Thoracic aorta (tissue), 2 donors: ENCODE data around the gene NELFA. TPM values are rescaled to one million over a fixed set of nuclear protein-coding genes. Genes with fewer than 3 reads are reported as not detected.
"Not testable (repeated sequence)": the region's sequence is repeated elsewhere in the genome, so short reads cannot be mapped to it uniquely, and the experiment has no call there.

Source experiments
- ATAC-seq: fragments of 150-250 bp; one replicate; pipeline ENCODE4 v1.8.0; 2017; ENCODE audit warnings: low read depth; ENCODE audit not compliant: insufficient number of reproducible peaks, low FRiP score
- DNase-seq: peaks from one replicate; pipeline ENCODE4 v3.0.0-alpha.2; 2020; ENCODE audit warnings: low spot score
- H3K27ac ChIP-seq, 2 donors: fragments of 200-600 bp; sonication (generic); 1 replicate in 1 of 2; 2 replicates in 1 of 2; pipeline ENCODE4 v1.5.1; 2016; ENCODE audit warnings: mild to moderate bottlenecking in 2 of 2, moderate library complexity in 2 of 2
- H3K27me3 ChIP-seq: fragments of 200-600 bp; sonication (generic); replicated peaks from 2 replicates; pipeline ENCODE4 v1.6.0; 2016; ENCODE audit warnings: mild to moderate bottlenecking; ENCODE audit not compliant: insufficient read depth
- H3K36me3 ChIP-seq: fragments of 200-600 bp; sonication (generic); one replicate; pipeline ENCODE4 v1.5.1; 2016
- H3K4me1 ChIP-seq, 2 donors: fragments of 200-600 bp; sonication (generic); 1 replicate in 1 of 2; 2 replicates in 1 of 2; pipeline versions ENCODE4 v1.5.1 to v1.6.0; 2016; ENCODE audit warnings: low read depth in 2 of 2, mild to moderate bottlenecking in 1 of 2; ENCODE audit not compliant: control insufficient read depth in 1 of 2
- H3K4me3 ChIP-seq: fragments of 200-600 bp; sonication (generic); 2 replicates; pipeline ENCODE4 v1.5.1; 2016; ENCODE audit warnings: mild to moderate bottlenecking
- H3K9me3 ChIP-seq: fragments of 200-600 bp; sonication (generic); 2 replicates; pipeline ENCODE4 v1.5.1; 2016
- CTCF ChIP-seq: fragments of 200-600 bp; sonication (generic); IDR thresholded peaks from one replicate; pipeline ENCODE4 v1.5.1; 2019; ENCODE audit warnings: antibody characterized with exemption
- total RNA-seq, 2 donors: library from RNA; depleted of rRNA; stranded (reverse); fragments of >200 nt; gene quantifications; one replicate each; pipeline versions ENCODE4 v1.1.0 to v1.2.3, GENCODE V29; 2016

The NELFA gene
- total RNA-seq, 2 donors from 2014 or later, result 26.7 to 36.1 TPM

GRCh38 chr4:2036327-2036726, 27.6 kb upstream of the NELFA start:
- H3K27ac ChIP-seq, result no peak overlapping the region

GRCh38 chr4:2031161-2031560, 22.4 kb upstream of the NELFA start:
- DNase-seq, H3K9me3 ChIP-seq, H3K4me1 ChIP-seq, H3K36me3 ChIP-seq, H3K27ac ChIP-seq, ATAC-seq, H3K27me3 ChIP-seq, H3K4me3 ChIP-seq: not testable (repeated sequence)

More at GRCh38 chr4:2036327-2036726, 27.6 kb upstream of the NELFA start:
- no peak for TF ChIP-seq CTCF
- Histone ChIP-seq H3K4me3 (no peak overlapping the region), H3K4me1 (peaks cover 3 to 5% of the 10 kb centered on the region in 2 donors), H3K36me3 (no peaks in the 10 kb centered on the region), H3K9me3 (no peaks in the 10 kb centered on the region), H3K27me3 (no peaks in the 10 kb centered on the region)
- DNase-seq (no peak), ATAC-seq (no peak)

DNA sequence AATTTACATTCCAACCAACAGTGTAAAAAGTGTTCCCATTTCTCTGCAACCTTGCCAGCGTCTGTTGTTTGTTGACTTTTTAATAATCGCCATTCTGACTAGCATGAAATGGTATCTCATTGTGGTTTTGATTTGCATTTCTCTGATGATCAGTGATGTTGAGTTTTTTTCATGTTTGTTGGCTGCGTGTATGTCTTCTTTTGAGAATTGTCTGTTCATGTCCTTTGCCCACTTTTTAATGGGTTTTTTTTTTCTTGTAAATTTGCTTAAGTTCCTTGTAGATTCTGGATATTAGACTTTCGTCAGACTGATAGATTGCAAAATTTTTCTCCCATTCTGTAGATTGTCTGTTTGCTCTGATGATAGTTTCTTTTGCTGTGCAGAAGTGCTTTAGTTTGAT, 18.3 kb upstream of the NELFA start:
- ATAC-seq, H3K27ac ChIP-seq, DNase-seq, H3K4me3 ChIP-seq, H3K36me3 ChIP-seq, H3K27me3 ChIP-seq, H3K9me3 ChIP-seq, H3K4me1 ChIP-seq: not testable (repeated sequence)

GRCh38 chr4:2025817-2026216, 17.0 kb upstream of the NELFA start:
- Histone ChIP-seq H3K4me3 (no peak overlapping the region), H3K36me3 (no peaks in the 10 kb centered on the region), H3K27me3 (no peaks in the 10 kb centered on the region), H3K27ac (no peak overlapping the region), H3K4me1 (no peaks in the 10 kb centered on the region), H3K9me3 (no peaks in the 10 kb centered on the region)
- no peak for TF ChIP-seq CTCF
- DNase-seq, result no peak
- no peak for ATAC-seq

- DNase-seq (no peak), ATAC-seq (no peak)
- no peak for TF ChIP-seq CTCF
- Histone ChIP-seq H3K27ac (no peak overlapping the region), H3K36me3 (no peaks in the 10 kb centered on the region), H3K9me3 (no peaks in the 10 kb centered on the region), H3K27me3 (no peaks in the 10 kb centered on the region), H3K4me1 (no peaks in the 10 kb centered on the region), H3K4me3 (no peak overlapping the region)
Observed at GRCh38 chr4:2024683-2025082, 15.9 kb upstream of the NELFA start.

GRCh38 chr4:2021358-2022018, 12.7 kb upstream of the NELFA start:
- DNase-seq, H3K4me3 ChIP-seq, H3K4me1 ChIP-seq, H3K36me3 ChIP-seq, ATAC-seq, H3K27ac ChIP-seq, H3K27me3 ChIP-seq, H3K9me3 ChIP-seq: not testable (repeated sequence)

DNA sequence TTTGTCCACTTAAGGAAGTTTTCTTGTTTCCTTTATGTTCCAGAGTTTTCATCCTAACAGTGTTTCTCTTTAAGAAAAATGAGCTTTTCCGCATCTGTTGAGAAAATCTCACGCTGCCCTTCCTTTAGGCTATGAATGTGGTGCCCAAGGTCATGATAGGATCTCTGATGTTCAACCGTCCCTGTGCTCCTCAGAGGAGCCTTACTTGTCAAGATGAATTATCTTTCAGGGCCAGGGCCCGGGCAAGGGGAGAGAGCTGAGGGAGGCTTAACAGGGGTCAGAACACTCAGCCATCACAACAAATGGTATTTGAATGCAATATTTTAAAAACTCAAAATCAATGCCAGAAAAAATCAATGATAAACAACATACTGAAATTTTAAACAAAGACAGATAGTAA, 6.2 kb upstream of the NELFA start:
- DNase-seq (no peak), ATAC-seq (no peak)
- Histone ChIP-seq H3K27me3 (no peaks in the 10 kb centered on the region), H3K4me1 (peaks cover 4% of the 10 kb centered on the region in 2 donors), H3K4me3 (no peak overlapping the region), H3K36me3 (no peaks in the 10 kb centered on the region), H3K9me3 (no peaks in the 10 kb centered on the region), H3K27ac (no peak overlapping the region)
- no peak for TF ChIP-seq CTCF
